ENCODE data around the gene ADGRD2. TPM values are rescaled to one million over a fixed set of nuclear protein-coding genes. Genes with fewer than 3 reads are reported as not detected.

ADGRD2 gene
- total RNA-seq, 1 experiment from 2014 or later, result 1.5 TPM

- H2BK12ac ChIP-seq (ENCODE audit: insufficient read length, low read depth, low read length), result no peak overlapping the region
- H3K4me1 Mint-ChIP-seq, result peaks cover 17 to 48% of the 10 kb centered on the region in 2 experiments
- H4K20me1 ChIP-seq (ENCODE audit: control insufficient read depth, insufficient read depth, insufficient read length), result peaks cover 3% of the 10 kb centered on the region
- peak overlapping the region; percentile 50 for H3K4me2 ChIP-seq (ENCODE audit: insufficient read depth, insufficient read length, low read length)
- WGBS (ENCODE audit: extremely low coverage, insufficient read length, low lambda C conversion rate), result no CpG with 5 or more reads among the region's 12 CpGs
- TF ChIP-seq CTCF (conservative IDR thresholded peaks at IDR 0.05), result no peak
- peaks cover 3% of the 10 kb centered on the region; the same call in 1 of the 2 replicates for H3K27me3 ChIP-seq (ENCODE audit: insufficient read depth, low read length)
- H3K27me3 Mint-ChIP-seq (ENCODE audit: low read depth), result peaks cover 69% of the 10 kb centered on the region
- H3K9ac ChIP-seq (ENCODE audit: extremely low read depth, insufficient read length, low read length), result no peak overlapping the region
- no peak overlapping the region for H3K27ac ChIP-seq (ENCODE audit: insufficient read length, low read depth, low read length)
- H4K91ac ChIP-seq (ENCODE audit: insufficient read length, low read depth, low read length), result no peak overlapping the region
- no peak overlapping the region for H2BK5ac ChIP-seq (ENCODE audit: insufficient read length, low read length)
- no peaks in the 10 kb centered on the region; a peak in 1 of 7 replicates for H3K36me3 Mint-ChIP-seq (ENCODE audit: insufficient read depth in 1 of 3, low read depth in 3 of 3)
- H2AFZ ChIP-seq (ENCODE audit: low read length), result no peak overlapping the region
- peaks cover 2 to 4% of the 10 kb centered on the region in 2 experiments; a peak in 2 of 5 replicates for H3K9me3 Mint-ChIP-seq
- peaks cover 4% of the 10 kb centered on the region for H3K23me2 ChIP-seq (ENCODE audit: insufficient read length, low read depth, low read length, poor library complexity, severe bottlenecking)
- no peak overlapping the region for H3K27ac Mint-ChIP-seq
- no peak overlapping the region for H3K56ac ChIP-seq (ENCODE audit: insufficient read length, low read depth, low read length)
- no peak overlapping the region for H3K18ac ChIP-seq (ENCODE audit: insufficient read length, low read depth, low read length)
- H3K4ac ChIP-seq (ENCODE audit: low read depth, low read length), result no peak overlapping the region
- no peak overlapping the region for H4K8ac ChIP-seq (replicated peaks; ENCODE audit: insufficient read length, low read depth, low read length)
- H3K79me1 ChIP-seq (ENCODE audit: insufficient read depth, low read depth, low read length, poor library complexity, severe bottlenecking), result no peaks in the 10 kb centered on the region
- no peaks in the 10 kb centered on the region for H3K4me1 ChIP-seq (ENCODE audit: insufficient read depth, low read length)
- H3K9me3 ChIP-seq (ENCODE audit: control insufficient read depth, low read depth, low read length), result no peaks in the 10 kb centered on the region
- no peak overlapping the region for H4K5ac ChIP-seq (ENCODE audit: insufficient read length, low read depth, low read length)
- H2BK120ac ChIP-seq (ENCODE audit: low read depth, low read length, poor library complexity, severe bottlenecking), result no peak overlapping the region
- H2BK15ac ChIP-seq (ENCODE audit: low read depth, low read length), result no peak overlapping the region
- no peaks in the 10 kb centered on the region for H3K79me2 ChIP-seq (ENCODE audit: insufficient read depth, low read length)
- no peak overlapping the region for H2AK5ac ChIP-seq (ENCODE audit: insufficient read length, low read length)
- H2BK20ac ChIP-seq (ENCODE audit: low read depth, low read length, poor library complexity, severe bottlenecking), result no peak overlapping the region
- no peak overlapping the region for H3T11ph ChIP-seq (ENCODE audit: low read length)
- no peak for DNase-seq
- no peak overlapping the region for H3K23ac ChIP-seq (ENCODE audit: insufficient read length, low read depth, low read length)
- peak overlapping the region; percentile 40 to 72 for H3K4me3 Mint-ChIP-seq
- H3K14ac ChIP-seq (ENCODE audit: insufficient read depth, low read length), result no peak overlapping the region
These were observed 28.1 kb downstream of the ADGRD2 start for GRCh38 chr9:124478354-124478753.

Data from H9 (cell line).